ENCODE measurements around the gene NUAK2.

DNA sequence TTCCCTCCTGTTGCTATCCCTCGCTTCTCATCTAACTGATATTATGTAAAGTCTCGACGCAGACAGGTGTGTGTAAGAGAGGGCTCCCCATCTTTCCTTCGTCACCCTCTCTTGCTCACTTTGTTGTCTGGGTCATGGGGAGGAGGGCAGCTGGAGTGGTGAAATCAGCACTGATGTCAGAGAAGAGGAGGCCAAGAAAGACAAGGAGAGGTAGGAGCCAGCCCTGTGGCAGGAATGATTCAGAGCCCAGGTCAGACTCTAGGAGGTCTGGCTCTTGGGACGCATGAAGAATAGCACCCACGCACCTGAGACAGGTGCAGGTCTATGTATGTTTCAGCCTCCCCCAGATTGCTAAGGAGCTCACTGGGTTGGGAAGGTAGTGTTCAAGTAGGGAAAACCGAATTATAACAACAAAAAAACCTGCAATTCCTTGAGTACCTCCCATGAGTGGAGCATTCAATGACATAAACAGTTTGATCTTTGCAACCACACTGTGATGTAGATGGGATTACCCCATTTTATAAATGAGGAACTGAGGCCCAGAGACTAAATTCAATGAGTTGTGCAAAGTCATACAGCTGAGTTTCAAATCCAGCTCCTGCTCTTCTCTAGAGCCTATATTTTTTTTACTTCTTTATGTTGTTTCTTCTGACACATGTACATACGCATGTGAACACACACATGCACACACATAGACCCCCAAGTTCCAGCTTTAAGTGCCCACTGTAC, 10.4 kb downstream of the NUAK2 start:
- TF ChIP-seq SIN3A (IDR thresholded peaks at IDR 0.05; ENCODE audit: borderline replicate concordance, insufficient read depth, low read length) = no peak
- TF ChIP-seq POLR2AphosphoS5 (IDR thresholded peaks at IDR 0.05; ENCODE audit: low read depth, low read length) = no peak
